Measurements from ENCODE around the gene SLIT3. TPM values are rescaled to one million over a fixed set of nuclear protein-coding genes. Genes with fewer than 3 reads are reported as not detected.

SLIT3 gene
- total and polyA plus RNA-seq, 2 experiments from 2014 or later = 0.59 to 0.71 TPM

- H3K36me3 ChIP-seq (ENCODE audit: insufficient read depth) = no peaks in the 10 kb centered on the region
- H3K9me3 Mint-ChIP-seq = no peaks in the 10 kb centered on the region
- no peaks in the 10 kb centered on the region for H3K36me3 Mint-ChIP-seq (ENCODE audit: low read depth)
- H3K9me2 ChIP-seq (ENCODE audit: insufficient read depth) = no peaks in the 10 kb centered on the region
- peaks cover 2% of the 10 kb centered on the region; the same call in 1 of the 2 replicates for H3K4me1 ChIP-seq (ENCODE audit: insufficient read depth)
- H3F3A ChIP-seq (replicated peaks; ENCODE audit: low read depth) = no peaks in the 10 kb centered on the region
- DNase-seq (ENCODE audit: low spot score) (no peak), ATAC-seq (no peak)
- peaks cover 9% of the 10 kb centered on the region for H3K27me3 Mint-ChIP-seq (ENCODE audit: insufficient read depth, low read depth, poor library complexity)
- no peak overlapping the region for H3K4me3 Mint-ChIP-seq
- no peaks in the 10 kb centered on the region for H4K20me1 ChIP-seq (replicated peaks; ENCODE audit: insufficient read depth)
- H3K4me2 ChIP-seq = no peak overlapping the region
- H3K4me3 ChIP-seq = no peak overlapping the region
- peak overlapping the region; percentile 66; the same call in 1 of the 2 replicates for H2AFZ ChIP-seq
- peaks cover 9% of the 10 kb centered on the region for H3K4me1 Mint-ChIP-seq
- H3K27ac Mint-ChIP-seq = no peak overlapping the region
- no peaks in the 10 kb centered on the region for H3K79me2 ChIP-seq (replicated peaks; ENCODE audit: insufficient read depth)
- no peak for TF ChIP-seq ZNF114 (CRISPR knock-in tag; IDR thresholded peaks at IDR 0.05)
- no peak for TF ChIP-seq ZNF331 (CRISPR knock-in tag; IDR thresholded peaks at IDR 0.05; ENCODE audit: low read depth)
- no peak for TF ChIP-seq CREB1 (CRISPR knock-in tag; IDR thresholded peaks at IDR 0.05; ENCODE audit: low read depth)
- no peak for TF ChIP-seq STAT1 (IDR thresholded peaks at IDR 0.05; ENCODE audit: unreplicated experiment)
- no peak for TF ChIP-seq ZNF462 (CRISPR knock-in tag; IDR thresholded peaks at IDR 0.05)
- no peak for TF ChIP-seq EZH2 (IDR thresholded peaks at IDR 0.05; ENCODE audit: low read depth, unreplicated experiment)
- TF ChIP-seq JUNB (IDR thresholded peaks at IDR 0.05; ENCODE audit: unreplicated experiment) = no peak
- TF ChIP-seq REST (IDR thresholded peaks at IDR 0.05; ENCODE audit: unreplicated experiment) = no peak
- TF ChIP-seq NANOG (IDR thresholded peaks at IDR 0.05; ENCODE audit: borderline replicate concordance) = no peak
- TF ChIP-seq EZH2phosphoT487 (IDR thresholded peaks at IDR 0.05; ENCODE audit: unreplicated experiment) = no peak
- no peak for TF ChIP-seq CTCF (conservative IDR thresholded peaks at IDR 0.05; ENCODE audit: low read depth in 2 of 2)
- no peak for TF ChIP-seq POLR2AphosphoS5 (IDR thresholded peaks at IDR 0.05; ENCODE audit: low read depth)
- no peaks in the 10 kb centered on the region for H3K27me3 ChIP-seq (ENCODE audit: insufficient read depth)
- H3K27ac ChIP-seq (ENCODE audit: low read depth) = no peak overlapping the region
These were observed 647.3 kb downstream of the SLIT3 start for GRCh38 chr5:168653626-168654025.

Measured in GM23338 (cell line).